NCI-H524 (cell line): ENCODE data around the gene CSNK1E.

Experiments used
- DNase-seq, 2 experiments: peaks; one replicate each; lab custom pipeline; 2025; lab: John Stamatoyannopoulos, UW

CSNK1E gene

GRCh38 chr22:38305471-38306448, 11.5 kb downstream of the CSNK1E start:
- DNase-seq, result peak in 1 of 2 experiments; percentile 23

- no peak for DNase-seq
These were observed 12.7 kb downstream of the CSNK1E start for GRCh38 chr22:38304526-38304925.

GRCh38 chr22:38303974-38304373, 13.3 kb downstream of the CSNK1E start:
- no peak for DNase-seq

GRCh38 chr22:38302906-38303305, 14.3 kb downstream of the CSNK1E start:
- DNase-seq, result no peak

GRCh38 chr22:38300946-38301345, 16.3 kb downstream of the CSNK1E start:
- DNase-seq, result no peak

- no peak for DNase-seq
These were observed 16.9 kb downstream of the CSNK1E start for GRCh38 chr22:38300197-38300945.

DNA sequence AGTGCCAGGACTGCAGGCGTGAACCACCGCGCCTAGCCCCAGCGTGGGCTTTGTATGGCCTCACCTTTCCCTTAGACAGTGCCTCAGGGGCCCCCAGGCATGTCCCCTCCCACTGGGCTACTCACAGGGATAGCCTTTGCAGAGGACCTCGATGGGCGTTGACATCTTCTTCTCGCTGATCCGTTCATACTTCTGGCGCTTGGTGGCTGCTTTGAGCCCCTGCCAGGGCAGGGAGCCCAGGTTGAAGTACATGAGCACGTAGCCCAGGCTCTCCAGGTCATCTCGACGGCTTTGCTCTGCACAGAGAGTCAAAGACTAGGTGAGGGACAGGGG, 17.5 kb downstream of the CSNK1E start:
- no peak for DNase-seq

DNA sequence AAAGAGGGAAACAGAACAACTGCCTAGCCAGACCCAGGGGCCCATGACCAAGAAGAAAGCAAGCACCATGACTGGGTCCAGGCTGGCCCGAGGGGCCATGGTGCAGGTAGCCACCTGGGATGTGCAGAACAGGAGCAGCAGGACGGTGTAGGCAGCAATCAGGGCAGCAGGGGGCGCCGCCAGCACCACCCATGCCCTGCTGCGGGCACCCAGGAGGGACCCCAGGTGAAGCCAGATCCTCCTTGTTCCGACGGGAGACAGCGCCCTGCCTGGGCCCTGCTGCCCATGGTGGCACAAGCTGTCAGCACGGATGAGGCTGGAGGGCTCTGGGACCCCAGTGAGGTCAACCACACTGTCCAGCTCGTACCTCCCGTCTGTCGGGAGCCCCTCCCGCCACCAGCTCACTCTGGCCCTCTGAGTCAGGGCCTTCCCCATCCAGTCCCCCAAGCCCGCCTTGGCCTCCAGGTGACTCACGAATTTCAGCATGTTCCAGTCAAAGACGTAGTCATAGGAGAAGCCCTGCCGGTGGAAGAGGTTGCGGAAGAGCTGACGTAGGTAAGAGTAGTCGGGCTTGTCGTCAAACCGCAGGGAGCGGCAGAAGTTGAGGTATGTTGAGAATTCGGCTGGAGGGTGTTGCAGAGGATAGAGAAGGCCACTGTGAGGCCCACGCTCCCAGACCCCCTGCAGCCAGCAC, 18.8 kb downstream of the CSNK1E start:
- no peak for DNase-seq

- no peak for DNase-seq
These were observed 20.9 kb downstream of the CSNK1E start for GRCh38 chr22:38296372-38296771.

DNA sequence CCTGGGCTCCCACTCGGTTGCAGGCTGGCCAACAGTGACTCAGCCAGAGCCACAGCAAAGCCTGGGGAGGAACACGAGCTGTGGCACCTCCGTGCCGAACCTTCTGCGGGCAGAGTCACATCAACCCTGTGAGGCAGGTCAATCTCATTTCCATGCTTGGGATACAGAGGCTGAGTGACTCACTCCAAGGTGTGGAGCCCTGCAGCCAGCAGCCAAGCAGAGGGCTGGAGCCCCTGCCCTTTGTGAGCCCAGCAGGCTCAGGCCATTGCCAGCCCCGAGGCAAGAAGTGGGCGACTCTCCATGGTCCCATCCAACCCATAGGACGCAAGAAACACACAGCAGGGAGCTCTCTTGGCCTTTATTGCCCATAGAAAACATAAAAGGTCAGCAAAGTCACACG, 21.4 kb downstream of the CSNK1E start:
- no peak for DNase-seq

DNA sequence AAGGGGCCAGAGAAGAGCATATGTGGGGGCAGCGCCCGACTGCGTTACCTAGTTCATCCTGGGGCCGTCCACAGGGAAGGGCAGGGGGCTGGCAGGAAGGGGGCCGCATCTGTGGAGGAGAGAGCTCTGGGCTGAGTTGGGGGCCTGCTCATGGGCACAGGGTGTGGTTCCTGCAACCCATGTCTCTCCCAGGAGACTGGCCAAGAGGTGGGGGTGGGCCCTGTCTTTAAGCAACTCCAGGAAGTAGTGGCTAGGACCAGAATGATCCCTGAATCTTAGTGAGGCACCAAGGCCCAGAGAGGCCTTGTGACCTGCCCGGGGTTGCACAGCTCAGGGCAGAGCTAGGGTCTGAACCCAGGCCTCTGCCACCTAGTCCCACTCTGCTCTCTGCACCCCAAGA, 21.9 kb downstream of the CSNK1E start:
- no peak for DNase-seq

DNA sequence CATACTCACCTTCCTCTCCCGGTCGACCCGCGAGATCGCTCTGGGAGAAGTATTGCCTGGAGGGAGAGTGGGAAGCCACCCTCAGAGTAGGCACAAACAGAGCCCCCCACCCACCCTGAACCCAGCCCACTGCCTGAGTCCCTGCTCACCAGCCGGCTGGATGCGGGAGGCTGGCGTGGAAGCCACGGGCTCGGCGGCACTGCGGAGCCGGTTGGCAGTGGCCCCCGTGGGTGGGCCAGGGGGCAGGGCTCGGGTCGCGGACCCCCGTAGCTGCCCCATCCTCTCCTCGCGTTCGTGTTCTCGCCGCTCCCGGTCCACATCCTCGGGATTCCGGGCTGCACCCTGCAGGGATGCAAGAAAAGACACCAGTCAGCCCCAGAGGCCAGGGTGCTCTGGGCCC, 23.0 kb downstream of the CSNK1E start:
- no peak for DNase-seq

DNA sequence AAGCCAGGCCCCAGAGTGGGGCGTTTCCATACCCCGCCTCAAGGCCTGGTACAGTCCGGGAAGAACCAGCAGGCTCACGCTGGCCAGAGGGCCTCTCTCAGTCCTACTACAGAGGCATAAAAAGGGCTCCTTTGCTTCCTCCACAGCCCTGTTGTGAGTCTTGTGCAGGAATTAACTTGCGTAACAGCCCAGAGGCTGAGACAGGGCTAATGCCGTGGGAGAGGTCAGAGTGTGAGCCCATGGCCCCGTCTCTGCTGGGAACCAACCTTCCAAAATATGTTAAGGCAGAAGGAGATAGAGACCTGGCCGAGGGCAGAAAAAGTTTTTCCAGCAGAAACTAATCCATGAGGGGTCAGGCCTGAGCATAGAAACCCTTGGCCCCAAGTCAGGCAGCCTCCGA, 24.5 kb downstream of the CSNK1E start:
- DNase-seq, result peak in 1 of 2 experiments; percentile 19

DNA sequence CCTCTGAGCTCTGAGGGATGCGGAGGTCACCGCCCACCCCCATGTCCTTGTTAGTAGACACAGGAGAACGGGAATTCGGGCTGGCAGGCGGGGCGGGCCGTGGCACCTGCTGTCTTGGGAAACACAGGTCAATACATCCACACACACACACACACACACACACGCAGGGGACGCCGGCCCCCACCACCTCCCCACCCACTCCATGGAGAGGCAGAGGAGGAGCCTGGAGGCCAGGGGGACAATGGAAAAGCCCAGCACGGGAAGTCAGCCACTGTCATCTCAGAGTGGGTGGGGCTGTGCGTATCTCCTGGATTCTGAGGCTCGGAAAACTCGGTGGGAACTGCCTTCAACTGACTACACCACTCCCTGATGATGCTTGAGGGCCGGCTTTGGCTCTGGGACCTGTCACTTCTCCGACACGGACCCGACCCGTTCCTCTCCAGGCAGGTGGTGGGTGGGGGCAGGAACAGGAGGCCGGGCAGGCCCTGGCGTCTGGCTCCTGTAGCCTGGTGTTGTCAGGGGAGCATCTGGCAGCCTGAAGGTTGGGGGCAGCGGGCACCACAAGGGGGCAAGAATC, 25.9 kb downstream of the CSNK1E start:
- peak; percentile 42 to 82 for DNase-seq

- DNase-seq, result no peak
These were observed 26.9 kb downstream of the CSNK1E start for GRCh38 chr22:38290347-38290746.

- no peak for DNase-seq
These were observed 27.6 kb downstream of the CSNK1E start for GRCh38 chr22:38289583-38290082.

DNA sequence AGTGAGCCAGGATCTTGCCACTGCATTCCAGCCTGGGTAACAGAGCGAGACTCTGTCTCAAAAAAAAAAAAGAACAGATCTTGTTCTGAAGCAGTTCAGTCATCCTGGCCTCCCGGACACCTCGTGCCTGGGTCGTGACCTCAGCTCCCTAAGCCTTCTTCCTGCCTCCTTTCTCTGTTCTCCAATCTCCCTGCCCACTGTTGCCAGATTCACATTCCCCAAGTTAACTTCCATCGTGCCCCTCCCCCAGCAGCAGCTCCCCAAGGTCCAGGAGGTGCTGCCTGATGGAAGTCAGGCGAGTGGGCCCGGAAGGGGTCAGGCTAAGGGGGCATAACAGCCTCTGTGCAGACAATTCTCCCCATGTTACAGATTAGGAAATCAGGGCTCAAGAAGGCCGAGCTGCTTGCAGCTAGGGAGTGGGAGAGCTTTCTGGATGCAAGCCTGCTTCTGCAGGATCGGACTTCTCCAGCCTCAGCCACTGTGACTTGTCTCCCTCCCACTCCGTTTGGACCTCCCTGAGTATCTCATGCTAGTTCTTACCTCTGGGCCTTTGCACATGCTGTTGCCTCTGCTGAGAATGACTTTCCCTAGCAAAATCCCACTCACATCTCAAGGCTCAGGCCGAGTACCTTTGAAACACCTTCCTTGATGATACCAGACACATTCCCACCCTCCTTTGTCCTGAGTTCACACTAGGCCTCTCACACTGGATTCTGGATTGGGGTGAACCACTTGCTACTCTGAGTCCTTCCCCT, 30.1 kb downstream of the CSNK1E start:
- no peak for DNase-seq

GRCh38 chr22:38285018-38285417, 32.2 kb downstream of the CSNK1E start:
- DNase-seq, result no peak

- DNase-seq, result no peak
These were observed 33.2 kb downstream of the CSNK1E start for GRCh38 chr22:38284042-38284402.

DNA sequence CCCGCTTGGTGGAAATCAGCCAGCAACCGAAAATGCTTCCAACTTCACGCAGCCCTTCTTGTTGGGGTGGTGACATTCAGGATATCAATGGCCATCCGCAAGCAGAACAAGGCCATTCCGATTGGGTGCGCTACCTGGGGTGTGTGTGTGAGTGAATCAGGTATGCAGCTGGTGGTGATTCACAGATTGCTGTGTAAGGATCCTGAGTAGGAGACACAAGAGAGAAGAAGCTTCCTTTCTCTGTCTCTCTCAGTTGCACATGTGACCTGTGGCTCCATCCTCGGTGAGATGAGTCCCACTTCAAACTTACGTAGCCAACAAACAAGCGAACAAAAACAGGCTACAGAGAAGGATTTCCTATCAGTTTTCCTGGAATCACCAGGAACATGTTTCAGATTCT, 34.8 kb downstream of the CSNK1E start:
- no peak for DNase-seq

DNA sequence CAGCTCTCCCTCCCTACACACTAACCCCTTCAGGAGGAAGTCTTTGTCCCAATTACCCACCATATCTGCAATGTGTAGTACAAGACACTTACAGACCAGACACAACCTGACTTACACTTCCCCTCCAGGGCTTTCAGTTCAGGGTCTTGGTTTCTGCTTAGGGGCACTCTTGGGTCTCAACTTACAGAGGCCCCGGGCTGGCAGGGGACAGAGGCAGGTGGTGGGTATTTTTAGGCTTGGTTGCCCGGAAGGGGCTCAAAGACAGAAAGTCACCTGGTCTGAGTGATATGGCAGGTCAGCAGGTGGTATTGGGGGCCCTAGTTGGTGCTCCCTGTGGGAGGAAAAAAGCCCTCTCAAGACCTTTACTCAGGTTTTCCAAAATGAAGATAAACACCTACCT, 41.1 kb downstream of the CSNK1E start:
- no peak for DNase-seq
